NCI-H526 treated with DMSO at 0.1 percent for 48 hours (cell line): ENCODE data around the gene ERGIC1.

ENCODE experiments used
- DNase-seq: peaks from one replicate; lab custom pipeline; 2025; lab: John Stamatoyannopoulos, UW

ERGIC1 gene

GRCh38 chr5:172901788-172902496 is 67.9 kb downstream of the ERGIC1 start:
- no peak for DNase-seq

- DNase-seq, result no peak
These were observed 68.7 kb downstream of the ERGIC1 start for GRCh38 chr5:172902497-172903472.

GRCh38 chr5:172903790-172904189 is 69.7 kb downstream of the ERGIC1 start:
- no peak for DNase-seq

GRCh38 chr5:172904312-172904642 is 70.2 kb downstream of the ERGIC1 start:
- DNase-seq, result no peak

GRCh38 chr5:172904643-172905345 is 70.7 kb downstream of the ERGIC1 start:
- DNase-seq, result no peak

GRCh38 chr5:172905346-172906140 is 71.5 kb downstream of the ERGIC1 start:
- DNase-seq, result no peak

- no peak for DNase-seq
These were observed 72.4 kb downstream of the ERGIC1 start for GRCh38 chr5:172906436-172906835.

- DNase-seq, result no peak
These were observed 72.8 kb downstream of the ERGIC1 start for GRCh38 chr5:172906888-172907287.

- no peak for DNase-seq
These were observed 73.6 kb downstream of the ERGIC1 start for GRCh38 chr5:172907657-172908056.

GRCh38 chr5:172908662-172909061 is 74.6 kb downstream of the ERGIC1 start:
- no peak for DNase-seq

GRCh38 chr5:172909931-172910502 is 76.0 kb downstream of the ERGIC1 start:
- DNase-seq, result no peak

- DNase-seq, result no peak
These were observed 77.0 kb downstream of the ERGIC1 start for GRCh38 chr5:172910828-172911627.

- DNase-seq, result no peak
These were observed 77.5 kb downstream of the ERGIC1 start for GRCh38 chr5:172911628-172911880.

- DNase-seq, result no peak
These were observed 77.9 kb downstream of the ERGIC1 start for GRCh38 chr5:172911976-172912375.

GRCh38 chr5:172913117-172913850 is 79.2 kb downstream of the ERGIC1 start:
- DNase-seq, result no peak

GRCh38 chr5:172915514-172915913 is 81.5 kb downstream of the ERGIC1 start:
- no peak for DNase-seq

- no peak for DNase-seq
These were observed 84.6 kb downstream of the ERGIC1 start for GRCh38 chr5:172918421-172919371.

- DNase-seq, result no peak
These were observed 85.7 kb downstream of the ERGIC1 start for GRCh38 chr5:172919525-172920446.
